GM23338 (cell line): Measurements from ENCODE around the gene DDX4.
"Not testable (repeated sequence)": the region's sequence is repeated elsewhere in the genome, so short reads cannot be mapped to it uniquely, and the experiment has no call there.

Source experiments
- CREB1 ChIP-seq: fragments of 250-450 bp; sonication (Bioruptor Pico); IDR thresholded peaks from 2 replicates; pipeline ENCODE4 v1.5.0; 2020; ENCODE audit warnings: low read depth, mild to moderate bottlenecking, moderate library complexity
- CTCF ChIP-seq, 2 experiments: fragments of 200-600 bp in 1 of 2; sonication (generic) in 1 of 2; conservative IDR thresholded peaks; 2 replicates each; pipeline versions ENCODE4 v1.5.1 to v1.6.1; 2016 to 2017; ENCODE audit warnings: antibody characterized with exemption in 2 of 2, low read depth in 2 of 2, mild to moderate bottlenecking in 2 of 2, moderate library complexity in 1 of 2
- EZH2 ChIP-seq: fragments of 200-600 bp; sonication (generic); IDR thresholded peaks from one replicate; pipeline ENCODE4 v1.8.0; 2017; ENCODE audit warnings: antibody characterized with exemption, mild to moderate bottlenecking, low read depth; ENCODE audit not compliant: unreplicated experiment
- EZH2phosphoT487 ChIP-seq: fragments of 200-600 bp; sonication (generic); IDR thresholded peaks from one replicate; pipeline ENCODE4 v1.8.1; 2018; ENCODE audit warnings: antibody characterized with exemption; ENCODE audit not compliant: unreplicated experiment
- POLR2AphosphoS5 ChIP-seq: IDR thresholded peaks from 2 replicates; pipeline ENCODE4 v1.6.1; 2016; ENCODE audit warnings: antibody characterized with exemption, low read depth
- REST ChIP-seq: IDR thresholded peaks from one replicate; pipeline ENCODE4 v1.6.1; 2018; ENCODE audit warnings: antibody characterized with exemption; ENCODE audit not compliant: unreplicated experiment

GRCh38 chr5:55761721-55762120 is 23.9 kb downstream of the DDX4 start:
- TF ChIP-seq CTCF (conservative IDR thresholded peaks at IDR 0.05; ENCODE audit: low read depth in 2 of 2); EZH2; POLR2AphosphoS5; EZH2phosphoT487; CREB1 (CRISPR knock-in tag); REST: not testable (repeated sequence)
